CD14-positive monocyte (primary cell): ENCODE results near the gene ENKUR. TPM values are rescaled to one million over a fixed set of nuclear protein-coding genes. Genes with fewer than 3 reads are reported as not detected.

ENCODE experiments used
- DNase-seq, 3 donors: peaks; one replicate each; pipeline ENCODE4 v3.0.0-alpha.2; 2011 to 2022
- H2AFZ ChIP-seq: 2 replicates; pipeline ENCODE4 v1.6.0; 2012; ENCODE audit warnings: mild to moderate bottlenecking, low read depth, low read length, inconsistent platforms; ENCODE audit not compliant: insufficient read depth, poor library complexity, severe bottlenecking
- H3K27ac ChIP-seq, 2 donors: 1 replicate in 1 of 2; 2 replicates in 1 of 2; pipeline ENCODE4 v1.5.1; 2012 to 2013; ENCODE audit warnings: low read length in 2 of 2, control low read depth in 1 of 2, inconsistent platforms in 1 of 2, low read depth in 1 of 2, mild to moderate bottlenecking in 1 of 2
- H3K27me3 ChIP-seq, 2 donors: one replicate each; pipeline versions ENCODE4 v1.6.0 to v1.6.1; 2011 to 2013; ENCODE audit warnings: low read length in 2 of 2; ENCODE audit not compliant: control insufficient read depth in 2 of 2, insufficient read depth in 2 of 2
- H3K36me3 ChIP-seq, 2 donors: replicated peaks in 1 of 2; 1 replicate in 1 of 2; 2 replicates in 1 of 2; pipeline versions ENCODE4 v1.5.1 to v1.6.1; 2012 to 2013; ENCODE audit warnings: low read length in 2 of 2, control low read depth in 1 of 2, inconsistent platforms in 1 of 2, mild to moderate bottlenecking in 1 of 2; ENCODE audit not compliant: insufficient read depth in 2 of 2, control insufficient read depth in 1 of 2
- H3K4me1 ChIP-seq, 2 donors: 1 replicate in 1 of 2; 2 replicates in 1 of 2; pipeline versions ENCODE4 v1.5.1 to v1.6.1; 2012 to 2013; ENCODE audit warnings: low read length in 2 of 2, control low read depth in 1 of 2, inconsistent platforms in 1 of 2, mild to moderate bottlenecking in 1 of 2, moderate library complexity in 1 of 2; ENCODE audit not compliant: insufficient read depth in 2 of 2, control insufficient read depth in 1 of 2
- H3K4me2 ChIP-seq: replicated peaks from 2 replicates; pipeline ENCODE3; 2012; ENCODE audit warnings: low read length, moderate library complexity, mild to moderate bottlenecking; ENCODE audit not compliant: poor library complexity, severe bottlenecking; ENCODE audit errors: extremely low read depth
- H3K4me3 ChIP-seq, 3 experiments: fragments of 200-600 bp in 1 of 3; sonication (generic) in 1 of 3; replicated peaks in 1 of 3; 1 replicate in 2 of 3; 2 replicates in 1 of 3; pipeline ENCODE4 v1.5.1; 2011 to 2013; ENCODE audit warnings: low read length in 3 of 3, mild to moderate bottlenecking in 3 of 3, control low read depth in 2 of 3, low read depth in 2 of 3, inconsistent platforms in 1 of 3, moderate library complexity in 1 of 3
- H3K79me2 ChIP-seq: 2 replicates; pipeline ENCODE4 v1.6.0; 2012; ENCODE audit warnings: mild to moderate bottlenecking, control low read depth, inconsistent platforms, low read length, moderate library complexity; ENCODE audit not compliant: insufficient read depth
- H3K9ac ChIP-seq: 2 replicates; pipeline ENCODE4 v1.6.0; 2017; ENCODE audit warnings: low read length, mild to moderate bottlenecking; ENCODE audit not compliant: insufficient read depth, poor library complexity, severe bottlenecking
- H3K9me3 ChIP-seq, 2 donors: replicated peaks in 1 of 2; 1 replicate in 1 of 2; 2 replicates in 1 of 2; pipeline versions ENCODE4 v1.5.1 to v1.6.1; 2012 to 2013; ENCODE audit warnings: low read length in 2 of 2, control low read depth in 1 of 2; ENCODE audit not compliant: control insufficient read depth in 1 of 2, insufficient read depth in 1 of 2
- H4K20me1 ChIP-seq: 2 replicates; pipeline ENCODE4 v1.6.0; 2012; ENCODE audit warnings: mild to moderate bottlenecking, low read length, control low read depth, moderate library complexity; ENCODE audit not compliant: insufficient read depth
- H3K27ac Mint-ChIP-seq, 7 donors: one replicate each; pipeline ENCODE4 v1.8.0; 2020; ENCODE audit warnings: mild to moderate bottlenecking in 7 of 7, mixed read lengths in 7 of 7, moderate library complexity in 6 of 7, inconsistent platforms in 2 of 7
- H3K27me3 Mint-ChIP-seq, 3 donors: one replicate each; pipeline ENCODE4 v1.8.0; 2021 to 2022; ENCODE audit warnings: low read depth in 3 of 3, mild to moderate bottlenecking in 3 of 3, mixed read lengths in 3 of 3, moderate library complexity in 3 of 3, inconsistent platforms in 1 of 3
- H3K36me3 Mint-ChIP-seq, 2 donors: one replicate each; pipeline ENCODE4 v1.8.0; 2020; ENCODE audit warnings: mixed read lengths in 2 of 2, inconsistent platforms in 1 of 2, mild to moderate bottlenecking in 1 of 2
- H3K4me1 Mint-ChIP-seq: one replicate; pipeline ENCODE4 v1.8.0; 2020; ENCODE audit warnings: mild to moderate bottlenecking, mixed read lengths
- H3K4me3 Mint-ChIP-seq, 2 donors: one replicate each; pipeline ENCODE4 v1.8.0; 2020; ENCODE audit warnings: mild to moderate bottlenecking in 2 of 2, mixed read lengths in 2 of 2, moderate library complexity in 1 of 2
- H3K9me3 Mint-ChIP-seq, 7 donors: one replicate each; pipeline ENCODE4 v1.8.0; 2020 to 2022; ENCODE audit warnings: mixed read lengths in 7 of 7, mild to moderate bottlenecking in 6 of 7, moderate library complexity in 6 of 7, inconsistent platforms in 2 of 7
- CTCF ChIP-seq: fragments of 200-600 bp; IDR thresholded peaks from one replicate; pipeline ENCODE4 v1.8.0; 2022; ENCODE audit warnings: antibody characterized with exemption, mild to moderate bottlenecking
- WGBS: methylation state at CpG from one replicate; pipeline ENCODE4 v1.1.5; 2013; ENCODE audit warnings: missing lambda C conversion rate; ENCODE audit not compliant: insufficient coverage; 5-methylcytosine and 5-hydroxymethylcytosine counted together
- intact Hi-C, 2 donors: fragments of 100-400 bp; cut with micrococcal nuclease; formaldehyde crosslinking; loops; one replicate each; pipeline versions ENCODE4 v1.15.0 to v1.15.1; 2023
- polyA plus RNA-seq, 3 donors: library from polyadenylated mRNA; depleted of rRNA in 1 of 3; unstranded in 2 of 3; stranded (reverse) in 1 of 3; fragments of 300-500 nt in 2 of 3; fragments of >200 nt in 1 of 3; fragmentation: Illumina TruSeq in 2 of 3; gene quantifications; 1 replicate in 2 of 3; 2 replicates in 1 of 3; pipeline ENCODE4 v1.2.3, GENCODE V29; 2012 to 2021
- small RNA-seq: library from RNA; depleted of rRNA; stranded (forward); fragments of <200 nt; gene quantifications from one replicate; pipeline ENCODE3, GENCODE V24; 2012; ENCODE audit warnings: low read depth; ENCODE audit not compliant: insufficient read length

Gene ENKUR
- polyA plus RNA-seq, 3 donors: 0.16 TPM; not detected in 2

DNA sequence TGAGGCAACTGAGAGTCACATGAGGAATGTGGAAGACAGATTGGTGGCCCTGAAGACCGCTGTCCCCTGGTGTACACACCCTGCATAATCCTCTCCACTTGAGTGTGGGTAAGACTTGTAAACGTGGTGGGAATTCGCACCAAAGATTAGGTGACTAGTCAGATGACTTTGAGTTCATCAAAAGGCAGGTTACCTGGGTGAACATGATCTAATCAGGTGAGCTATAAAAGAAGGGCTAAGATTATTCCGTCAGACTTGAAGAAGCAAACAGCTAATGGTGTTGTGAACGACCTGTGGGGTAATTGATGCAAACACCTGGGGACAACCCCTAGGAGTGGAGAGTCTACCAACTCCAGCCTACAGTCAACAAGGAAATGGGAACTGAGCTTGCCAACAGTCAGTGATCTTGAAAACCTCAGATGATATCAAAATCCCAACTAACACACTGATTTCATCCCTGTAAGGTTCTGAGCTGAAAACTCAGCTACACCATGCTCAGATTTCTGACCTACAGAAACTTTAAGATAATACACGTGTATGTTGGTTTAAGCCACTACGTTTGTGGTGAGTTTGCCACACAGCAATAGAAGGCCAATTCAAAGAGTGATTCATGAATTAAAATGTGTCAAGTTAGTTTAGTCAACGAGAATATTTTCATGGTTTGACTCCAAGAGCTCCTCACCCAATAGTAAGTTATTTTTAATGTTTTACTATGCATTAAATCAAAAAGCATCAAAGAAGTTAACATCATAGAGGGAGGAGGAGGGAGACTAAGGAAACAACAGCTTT lies 80.3 kb downstream of the ENKUR start:
- Histone ChIP-seq H3K4me3 (no peak overlapping the region), H3K4me1 (no peaks in the 10 kb centered on the region), H3K9me3 (no peaks in the 10 kb centered on the region), H4K20me1 (no peaks in the 10 kb centered on the region), H3K27ac (no peak overlapping the region), H3K9ac (no peak overlapping the region), H3K27me3 (no peaks in the 10 kb centered on the region), H3K36me3 (no peaks in the 10 kb centered on the region), H3K4me2 (no peak overlapping the region), H3K79me2 (no peaks in the 10 kb centered on the region), H2AFZ (no peak overlapping the region)
- Mint-ChIP-seq H3K9me3 (peaks cover 0 to 2% (median 0%) of the 10 kb centered on the region in 7 donors), H3K36me3 (no peaks in the 10 kb centered on the region), H3K4me3 (no peak overlapping the region), H3K27me3 (no peaks in the 10 kb centered on the region), H3K4me1 (no peaks in the 10 kb centered on the region), H3K27ac (no peak overlapping the region)
- intact Hi-C loops: no loop called here
- TF ChIP-seq CTCF: no peak
- no peak for DNase-seq
- WGBS: 90% methylated on average over 4 of the region's 8 CpGs

Small RNAs within 50 kb of the gene (small RNA-seq; reads per million reads assigned to genes)
- gene AL512598.1: not detected

Other genes starting within 250 kb of the ENKUR start
- not detected for gene PRTFDC1, start 63.6 kb downstream of the ENKUR start, polyA plus RNA-seq
- under 1 TPM in 2 of 3 donors, not detected in 1; 0.03 to 0.13 TPM for gene THNSL1, start 454 bp upstream of the ENKUR start, polyA plus RNA-seq
- not detected for gene GPR158, start 158.8 kb upstream of the ENKUR start, polyA plus RNA-seq